GM23338 (cell line): ENCODE measurements around the gene NRP2. TPM values are rescaled to one million over a fixed set of nuclear protein-coding genes. Genes with fewer than 3 reads are reported as not detected.

Experiments used
- ATAC-seq: fragments of 200-7000 bp; cut with Tn5 transposase; 3 replicates; pipeline ENCODE4 v1.9.1; 2020
- DNase-seq: peaks from one replicate; pipeline ENCODE4 v3.0.0-alpha.2; 2015; ENCODE audit warnings: low spot score
- H2AFZ ChIP-seq: fragments of 200-600 bp; sonication (generic); 2 replicates; pipeline ENCODE4 v1.8.0; 2016; ENCODE audit warnings: antibody characterized with exemption, mild to moderate bottlenecking, moderate library complexity
- H3F3A ChIP-seq: fragments of 200-600 bp; sonication (generic); replicated peaks from 2 replicates; pipeline ENCODE4 v1.8.0; 2017; ENCODE audit warnings: antibody characterized with exemption, mixed run types, low read depth
- H3K27ac ChIP-seq: fragments of 200-600 bp; sonication (generic); 2 replicates; pipeline ENCODE4 v1.6.1; 2016; ENCODE audit warnings: low read depth
- H3K27me3 ChIP-seq: fragments of 200-600 bp; sonication (generic); 2 replicates; pipeline ENCODE4 v1.8.0; 2016; ENCODE audit warnings: mild to moderate bottlenecking, mixed run types, moderate library complexity; ENCODE audit not compliant: insufficient read depth
- H3K36me3 ChIP-seq: fragments of 200-600 bp; sonication (generic); 2 replicates; pipeline ENCODE4 v1.8.0; 2016; ENCODE audit warnings: mild to moderate bottlenecking; ENCODE audit not compliant: insufficient read depth
- H3K4me1 ChIP-seq: fragments of 200-600 bp; sonication (generic); 2 replicates; pipeline ENCODE4 v1.8.0; 2016; ENCODE audit warnings: mild to moderate bottlenecking, moderate library complexity; ENCODE audit not compliant: insufficient read depth
- H3K4me2 ChIP-seq: fragments of 200-600 bp; sonication (generic); 2 replicates; pipeline ENCODE4 v1.7.1; 2017; ENCODE audit warnings: mixed run types
- H3K4me3 ChIP-seq: fragments of 200-600 bp; sonication (generic); 2 replicates; pipeline ENCODE4 v1.6.1; 2016; ENCODE audit warnings: mixed run types
- H3K79me2 ChIP-seq: fragments of 200-600 bp; sonication (generic); replicated peaks from 2 replicates; pipeline ENCODE4 v1.8.0; 2017; ENCODE audit warnings: mild to moderate bottlenecking; ENCODE audit not compliant: insufficient read depth
- H3K9me2 ChIP-seq: fragments of 200-600 bp; sonication (generic); 2 replicates; pipeline ENCODE4 v1.8.0; 2017; ENCODE audit not compliant: insufficient read depth
- H4K20me1 ChIP-seq: fragments of 200-600 bp; sonication (generic); replicated peaks from 2 replicates; pipeline ENCODE4 v1.8.0; 2017; ENCODE audit warnings: mild to moderate bottlenecking; ENCODE audit not compliant: insufficient read depth
- H3K27ac Mint-ChIP-seq: 2 replicates; pipeline ENCODE4 v1.8.0; 2020; ENCODE audit warnings: inconsistent platforms, mild to moderate bottlenecking, moderate library complexity, mixed read lengths
- H3K27me3 Mint-ChIP-seq: 3 replicates; pipeline ENCODE4 v1.8.0; 2022; ENCODE audit warnings: low read depth, mild to moderate bottlenecking, moderate library complexity, mixed read lengths, inconsistent platforms; ENCODE audit not compliant: insufficient read depth, poor library complexity
- H3K36me3 Mint-ChIP-seq: 3 replicates; pipeline ENCODE4 v1.8.0; 2021; ENCODE audit warnings: low read depth, mild to moderate bottlenecking, inconsistent platforms, moderate library complexity, mixed read lengths
- H3K4me1 Mint-ChIP-seq: 3 replicates; pipeline ENCODE4 v1.8.0; 2020; ENCODE audit warnings: mild to moderate bottlenecking, inconsistent platforms, mixed read lengths
- H3K4me3 Mint-ChIP-seq: 3 replicates; pipeline ENCODE4 v1.8.0; 2021; ENCODE audit warnings: moderate library complexity, mild to moderate bottlenecking, inconsistent platforms, mixed read lengths
- H3K9me3 Mint-ChIP-seq: 3 replicates; pipeline ENCODE4 v1.8.0; 2020; ENCODE audit warnings: moderate library complexity, mild to moderate bottlenecking, inconsistent platforms, mixed read lengths
- EZH2phosphoT487 ChIP-seq: fragments of 200-600 bp; sonication (generic); IDR thresholded peaks from one replicate; pipeline ENCODE4 v1.8.1; 2018; ENCODE audit warnings: antibody characterized with exemption; ENCODE audit not compliant: unreplicated experiment
- JUNB ChIP-seq: IDR thresholded peaks from one replicate; pipeline ENCODE4 v1.6.1; 2016; ENCODE audit warnings: antibody characterized with exemption; ENCODE audit not compliant: unreplicated experiment
- NANOG ChIP-seq: IDR thresholded peaks from 2 replicates; pipeline ENCODE4 v1.6.1; 2016; ENCODE audit warnings: antibody characterized with exemption, borderline replicate concordance
- REST ChIP-seq: IDR thresholded peaks from one replicate; pipeline ENCODE4 v1.6.1; 2018; ENCODE audit warnings: antibody characterized with exemption; ENCODE audit not compliant: unreplicated experiment
- STAT1 ChIP-seq: IDR thresholded peaks from one replicate; pipeline ENCODE4 v1.6.1; 2016; ENCODE audit warnings: antibody characterized with exemption; ENCODE audit not compliant: unreplicated experiment
- ZNF114 ChIP-seq: fragments of 250-450 bp; sonication (Bioruptor Pico); IDR thresholded peaks from 2 replicates; pipeline ENCODE4 v1.5.0; 2020; ENCODE audit warnings: mild to moderate bottlenecking, moderate library complexity
- polyA plus RNA-seq: library from polyadenylated mRNA; unstranded; fragments of >200 nt; fragmentation: Nextera tagmentation; extraction: Ambion mirVana; gene quantifications from 2 replicates; pipeline ENCODE4 v1.2.1, GENCODE V29; 2016
- total RNA-seq: library from RNA; depleted of rRNA; stranded (reverse); fragments of >200 nt; shearing (Covaris generic); gene quantifications from 2 replicates; pipeline ENCODE4 v1.2.3, GENCODE V29; 2014

Gene NRP2
- total and polyA plus RNA-seq, 2 experiments from 2014 or later: 18.4 to 22.0 TPM

- Histone ChIP-seq H3K9me2 (0 out of 2 replicates have a peak, but pooled peaks cover 11% of the 10 kb centered on the region), H3K27ac (no peak overlapping the region), H3K27me3 (no peaks in the 10 kb centered on the region), H3K4me2 (no peak overlapping the region), H3K4me3 (no peak overlapping the region), H3K36me3 (no peaks in the 10 kb centered on the region), H3F3A (no peaks in the 10 kb centered on the region), H2AFZ (no peak overlapping the region), H3K4me1 (no peaks in the 10 kb centered on the region), H4K20me1 (no peaks in the 10 kb centered on the region), H3K79me2 (no peaks in the 10 kb centered on the region)
- H3K4me1 Mint-ChIP-seq: peaks cover 4% of the 10 kb centered on the region; the same call in 2 of the 3 replicates
- no peak for ATAC-seq
- no peak overlapping the region for H3K4me3 Mint-ChIP-seq
- DNase-seq: no peak
- H3K36me3 Mint-ChIP-seq: no peaks in the 10 kb centered on the region
- H3K27ac Mint-ChIP-seq: no peak overlapping the region
- no peaks in the 10 kb centered on the region; the same call in 2 of the 3 replicates for H3K9me3 Mint-ChIP-seq
- TF ChIP-seq JUNB: no peak
- TF ChIP-seq NANOG: no peak
- no peak for TF ChIP-seq EZH2phosphoT487
- TF ChIP-seq STAT1: no peak
- H3K27me3 Mint-ChIP-seq: no peaks in the 10 kb centered on the region
Measured at GRCh38 chr2:205660521-205661124, 21.7 kb upstream of the NRP2 start.

- H3K4me1 ChIP-seq: no peaks in the 10 kb centered on the region
- Mint-ChIP-seq H3K36me3 (no peaks in the 10 kb centered on the region), H3K27ac (no peak overlapping the region), H3K4me1 (peaks cover under 1% of the 10 kb centered on the region; the same call in 2 of the 3 replicates), H3K9me3 (no peaks in the 10 kb centered on the region; the same call in 2 of the 3 replicates), H3K27me3 (no peaks in the 10 kb centered on the region), H3K4me3 (no peak overlapping the region)
- no peaks in the 10 kb centered on the region for H3K36me3 ChIP-seq
- H3K79me2 ChIP-seq: no peaks in the 10 kb centered on the region
- H4K20me1 ChIP-seq: no peaks in the 10 kb centered on the region
- TF ChIP-seq NANOG: no peak
- TF ChIP-seq STAT1: no peak
- no peak for TF ChIP-seq ZNF114 (CRISPR knock-in tag)
- TF ChIP-seq JUNB: no peak
- TF ChIP-seq REST: no peak
- ATAC-seq (no peak), DNase-seq (no peak)
- H3K4me2 ChIP-seq: no peak overlapping the region
- no peak overlapping the region for H3K4me3 ChIP-seq
- H2AFZ ChIP-seq: no peak overlapping the region
- H3K27me3 ChIP-seq: no peaks in the 10 kb centered on the region
- H3K27ac ChIP-seq: no peak overlapping the region
- H3F3A ChIP-seq: no peaks in the 10 kb centered on the region
- H3K9me2 ChIP-seq: 0 out of 2 replicates have a peak, but pooled peaks cover 11% of the 10 kb centered on the region
Measured at GRCh38 chr2:205661281-205661680, 21.0 kb upstream of the NRP2 start.
